ENCODE results near the gene SF3B6.
A peak's percentile ranks its signal among the peaks of the same experiment; 100 is the strongest.

Gene SF3B6

DNA sequence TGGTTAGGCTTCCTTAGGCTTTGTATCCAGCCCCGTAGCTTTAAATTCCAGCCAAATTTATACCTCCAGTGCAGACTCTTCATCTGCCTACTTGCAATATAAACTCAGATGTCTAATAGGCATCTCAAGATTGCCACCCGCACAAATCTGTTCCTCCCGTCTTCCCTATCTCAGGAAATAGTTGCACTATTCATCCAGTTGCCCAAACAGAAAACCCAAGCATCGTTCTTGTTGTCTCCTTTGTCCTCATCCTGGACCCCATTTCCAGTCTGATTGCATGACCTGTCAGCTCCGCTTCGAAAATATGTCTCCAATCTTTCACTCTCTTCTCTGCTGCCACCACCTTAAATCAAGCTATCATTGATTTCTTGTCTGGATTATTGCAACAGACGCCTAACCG, 24.3 kb downstream of the SF3B6 start:
- Histone ChIP-seq H3K36me3 (ENCODE audit: control insufficient read depth, insufficient read depth, low read length) (no peaks in the 10 kb centered on the region), H3K4me3 (replicated peaks; ENCODE audit: low read depth, low read length) (no peak overlapping the region), H3K27me3 (replicated peaks; ENCODE audit: control insufficient read depth, insufficient read depth, low read length) (no peaks in the 10 kb centered on the region)
- no peak for DNase-seq (ENCODE audit: extremely low read depth, insufficient read length)
- TF ChIP-seq, protein P1, sequence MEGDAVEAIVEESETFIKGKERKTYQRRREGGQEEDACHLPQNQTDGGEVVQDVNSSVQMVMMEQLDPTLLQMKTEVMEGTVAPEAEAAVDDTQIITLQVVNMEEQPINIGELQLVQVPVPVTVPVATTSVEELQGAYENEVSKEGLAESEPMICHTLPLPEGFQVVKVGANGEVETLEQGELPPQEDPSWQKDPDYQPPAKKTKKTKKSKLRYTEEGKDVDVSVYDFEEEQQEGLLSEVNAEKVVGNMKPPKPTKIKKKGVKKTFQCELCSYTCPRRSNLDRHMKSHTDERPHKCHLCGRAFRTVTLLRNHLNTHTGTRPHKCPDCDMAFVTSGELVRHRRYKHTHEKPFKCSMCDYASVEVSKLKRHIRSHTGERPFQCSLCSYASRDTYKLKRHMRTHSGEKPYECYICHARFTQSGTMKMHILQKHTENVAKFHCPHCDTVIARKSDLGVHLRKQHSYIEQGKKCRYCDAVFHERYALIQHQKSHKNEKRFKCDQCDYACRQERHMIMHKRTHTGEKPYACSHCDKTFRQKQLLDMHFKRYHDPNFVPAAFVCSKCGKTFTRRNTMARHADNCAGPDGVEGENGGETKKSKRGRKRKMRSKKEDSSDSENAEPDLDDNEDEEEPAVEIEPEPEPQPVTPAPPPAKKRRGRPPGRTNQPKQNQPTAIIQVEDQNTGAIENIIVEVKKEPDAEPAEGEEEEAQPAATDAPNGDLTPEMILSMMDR (IDR thresholded peaks at IDR 0.05; ENCODE audit: insufficient read depth, low read length, poor library complexity, severe bottlenecking): no peak

DNA sequence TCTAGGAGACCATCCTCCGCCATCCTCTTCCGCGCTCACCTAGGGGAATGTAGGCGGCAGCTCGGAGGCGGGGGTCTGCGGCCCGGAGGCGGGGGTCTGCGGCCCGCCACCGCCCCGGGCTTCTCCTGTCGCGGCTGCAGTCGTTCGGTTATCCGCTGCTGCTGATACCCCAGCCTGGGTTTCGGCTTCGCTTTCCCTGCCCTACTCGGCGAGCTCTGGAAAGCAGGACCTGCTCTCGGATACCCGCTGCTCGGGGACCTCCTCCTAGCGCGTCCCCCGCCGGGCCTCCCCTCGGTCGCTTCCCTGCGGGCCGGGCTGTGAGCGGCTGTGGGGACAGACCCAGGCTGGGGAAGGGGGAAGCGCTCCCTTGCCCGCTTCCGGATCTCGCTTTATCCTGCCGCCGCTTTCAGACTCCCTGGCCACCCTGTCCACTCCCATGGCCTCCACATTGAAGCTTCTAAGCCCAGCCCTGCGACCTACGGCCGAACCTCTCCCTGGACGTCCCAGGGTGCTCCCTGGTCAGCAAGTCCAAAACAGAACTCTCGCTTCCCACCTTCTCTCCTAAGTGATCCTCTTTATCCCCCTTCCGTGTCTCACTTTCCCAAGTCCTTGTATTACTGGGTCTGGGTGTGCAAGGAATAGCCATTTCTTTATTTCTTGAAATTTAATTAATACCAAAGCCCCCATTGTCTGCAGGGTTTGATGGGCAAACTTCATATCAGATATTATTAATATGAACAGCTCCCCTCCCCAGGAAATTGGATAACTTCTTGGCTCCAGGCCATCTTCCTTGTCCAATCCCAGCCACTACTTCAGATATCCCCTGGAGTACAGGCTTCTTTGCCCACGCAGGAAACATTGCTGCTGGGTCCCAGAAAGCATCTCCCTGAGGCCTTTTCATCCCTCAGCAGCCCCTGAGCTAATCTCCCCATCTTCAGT, 25.8 kb downstream of the SF3B6 start:
- H3K4me3 ChIP-seq (replicated peaks; ENCODE audit: low read depth, low read length): peak overlapping the region; percentile 70
- no peaks in the 10 kb centered on the region for H3K27me3 ChIP-seq (replicated peaks; ENCODE audit: control insufficient read depth, insufficient read depth, low read length)
- no peaks in the 10 kb centered on the region for H3K36me3 ChIP-seq (ENCODE audit: control insufficient read depth, insufficient read depth, low read length)
- TF ChIP-seq, protein P1 (IDR thresholded peaks at IDR 0.05; ENCODE audit: insufficient read depth, low read length, poor library complexity, severe bottlenecking): no peak
- peak; percentile 20 for DNase-seq (ENCODE audit: extremely low read depth, insufficient read length)

- TF ChIP-seq, protein P1 (IDR thresholded peaks at IDR 0.05; ENCODE audit: insufficient read depth, low read length, poor library complexity, severe bottlenecking): no peak
- Histone ChIP-seq H3K4me3 (replicated peaks; ENCODE audit: low read depth, low read length) (peak within 1 kb of the TSS; percentile 70), H3K36me3 (ENCODE audit: control insufficient read depth, insufficient read depth, low read length) (no peaks in the 10 kb centered on the region), H3K27me3 (replicated peaks; ENCODE audit: control insufficient read depth, insufficient read depth, low read length) (no peaks in the 10 kb centered on the region)
- DNase-seq (ENCODE audit: extremely low read depth, insufficient read length): peak; percentile 78
These were observed 26.6 kb downstream of the SF3B6 start, which contains the start of gene FKBP1B for GRCh38 chr2:24049485-24050021. TSS of gene FKBP1B (plus strand) at chr2:24049741. CDS start at chr2:24049850, 109 bp downstream.

GRCh38 chr2:24048769-24049484, 27.2 kb downstream of the SF3B6 start:
- no peaks in the 10 kb centered on the region for H3K36me3 ChIP-seq (ENCODE audit: control insufficient read depth, insufficient read depth, low read length)
- DNase-seq (ENCODE audit: extremely low read depth, insufficient read length): no peak

DNA sequence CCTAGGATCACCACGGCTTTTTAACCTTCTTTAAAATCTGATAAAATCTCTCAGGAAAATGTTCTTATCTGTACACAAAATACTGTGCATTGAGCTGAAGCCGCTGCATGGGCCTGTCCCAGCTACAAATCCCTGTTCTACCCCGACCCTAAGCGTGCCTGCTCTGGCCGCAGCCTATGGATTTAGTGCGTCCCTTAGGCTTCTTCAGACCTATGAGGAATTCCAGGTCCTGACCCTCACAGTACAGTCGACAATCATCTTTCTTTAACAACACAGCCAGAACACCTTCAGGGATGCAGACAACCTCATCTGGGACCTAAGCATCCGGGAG, 28.5 kb downstream of the SF3B6 start:
- no peak overlapping the region for H3K4me3 ChIP-seq (replicated peaks; ENCODE audit: low read depth, low read length)
- TF ChIP-seq, protein P1 (IDR thresholded peaks at IDR 0.05; ENCODE audit: insufficient read depth, low read length, poor library complexity, severe bottlenecking): no peak

More at GRCh38 chr2:24048769-24049484, 27.2 kb downstream of the SF3B6 start:
- no peaks in the 10 kb centered on the region for H3K27me3 ChIP-seq (replicated peaks; ENCODE audit: control insufficient read depth, insufficient read depth, low read length)
- TF ChIP-seq, protein P1 (IDR thresholded peaks at IDR 0.05; ENCODE audit: insufficient read depth, low read length, poor library complexity, severe bottlenecking): no peak
- peak overlapping the region; percentile 70 for H3K4me3 ChIP-seq (replicated peaks; ENCODE audit: low read depth, low read length)

More for the DNA sequence above, 28.5 kb downstream of the SF3B6 start:
- Histone ChIP-seq H3K36me3 (ENCODE audit: control insufficient read depth, insufficient read depth, low read length) (no peaks in the 10 kb centered on the region), H3K27me3 (replicated peaks; ENCODE audit: control insufficient read depth, insufficient read depth, low read length) (no peaks in the 10 kb centered on the region)
- DNase-seq (ENCODE audit: extremely low read depth, insufficient read length): no peak
